Measurements from ENCODE around the gene GTF2H1. TPM values are rescaled to one million over a fixed set of nuclear protein-coding genes. Genes with fewer than 3 reads are reported as not detected.

GTF2H1 gene
- total RNA-seq, 1 experiment from 2014 or later, result 39.4 TPM

GRCh38 chr11:18330921-18331320, 8.6 kb downstream of the GTF2H1 start:
- Histone ChIP-seq H2BK12ac (ENCODE audit: insufficient read length, low read depth, low read length) (no peak overlapping the region), H3K79me2 (ENCODE audit: insufficient read depth, low read length) (0 out of 2 replicates have a peak, but pooled peaks cover under 1% of the 10 kb centered on the region), H2AK5ac (ENCODE audit: insufficient read length, low read length) (no peak overlapping the region), H4K20me1 (ENCODE audit: control insufficient read depth, insufficient read depth, insufficient read length) (no peaks in the 10 kb centered on the region), H3K23me2 (ENCODE audit: insufficient read length, low read depth, low read length, poor library complexity, severe bottlenecking) (no peaks in the 10 kb centered on the region), H3K27me3 (ENCODE audit: insufficient read depth, low read length) (no peaks in the 10 kb centered on the region), H4K5ac (ENCODE audit: insufficient read length, low read depth, low read length) (no peak overlapping the region), H3K14ac (ENCODE audit: insufficient read depth, low read length) (no peak overlapping the region), H3K27ac (ENCODE audit: insufficient read length, low read depth, low read length) (no peak overlapping the region), H3K56ac (ENCODE audit: insufficient read length, low read depth, low read length) (no peak overlapping the region), H3T11ph (ENCODE audit: low read length) (no peak overlapping the region), H3K79me1 (ENCODE audit: insufficient read depth, low read depth, low read length, poor library complexity, severe bottlenecking) (peaks cover 16% of the 10 kb centered on the region), H3K4ac (ENCODE audit: low read depth, low read length) (no peak overlapping the region), H3K23ac (ENCODE audit: insufficient read length, low read depth, low read length) (no peak overlapping the region), H2BK5ac (ENCODE audit: insufficient read length, low read length) (no peak overlapping the region), H3K9me3 (ENCODE audit: control insufficient read depth, low read depth, low read length) (no peaks in the 10 kb centered on the region), H3K4me2 (ENCODE audit: insufficient read depth, insufficient read length, low read length) (no peak overlapping the region), H2AFZ (ENCODE audit: low read length) (no peak overlapping the region), H3K9ac (ENCODE audit: extremely low read depth, insufficient read length, low read length) (no peak overlapping the region), H3K4me1 (ENCODE audit: insufficient read depth, low read length) (peaks cover 4% of the 10 kb centered on the region), H3K18ac (ENCODE audit: insufficient read length, low read depth, low read length) (no peak overlapping the region), H2BK15ac (ENCODE audit: low read depth, low read length) (no peak overlapping the region), H2BK20ac (ENCODE audit: low read depth, low read length, poor library complexity, severe bottlenecking) (no peak overlapping the region), H4K8ac (replicated peaks; ENCODE audit: insufficient read length, low read depth, low read length) (no peak overlapping the region), H4K91ac (ENCODE audit: insufficient read length, low read depth, low read length) (no peak overlapping the region), H2BK120ac (ENCODE audit: low read depth, low read length, poor library complexity, severe bottlenecking) (no peak overlapping the region)
- Mint-ChIP-seq H3K4me3 (no peak overlapping the region), H3K36me3 (ENCODE audit: insufficient read depth in 1 of 3, low read depth in 3 of 3) (peaks cover 19 to 63% (median 58%) of the 10 kb centered on the region in 3 experiments; a peak in 6 of 7 replicates), H3K27me3 (ENCODE audit: low read depth) (no peaks in the 10 kb centered on the region), H3K9me3 (no peaks in the 10 kb centered on the region), H3K27ac (no peak overlapping the region), H3K4me1 (peaks cover 9 to 11% of the 10 kb centered on the region in 2 experiments)
- TF ChIP-seq, protein P1, sequence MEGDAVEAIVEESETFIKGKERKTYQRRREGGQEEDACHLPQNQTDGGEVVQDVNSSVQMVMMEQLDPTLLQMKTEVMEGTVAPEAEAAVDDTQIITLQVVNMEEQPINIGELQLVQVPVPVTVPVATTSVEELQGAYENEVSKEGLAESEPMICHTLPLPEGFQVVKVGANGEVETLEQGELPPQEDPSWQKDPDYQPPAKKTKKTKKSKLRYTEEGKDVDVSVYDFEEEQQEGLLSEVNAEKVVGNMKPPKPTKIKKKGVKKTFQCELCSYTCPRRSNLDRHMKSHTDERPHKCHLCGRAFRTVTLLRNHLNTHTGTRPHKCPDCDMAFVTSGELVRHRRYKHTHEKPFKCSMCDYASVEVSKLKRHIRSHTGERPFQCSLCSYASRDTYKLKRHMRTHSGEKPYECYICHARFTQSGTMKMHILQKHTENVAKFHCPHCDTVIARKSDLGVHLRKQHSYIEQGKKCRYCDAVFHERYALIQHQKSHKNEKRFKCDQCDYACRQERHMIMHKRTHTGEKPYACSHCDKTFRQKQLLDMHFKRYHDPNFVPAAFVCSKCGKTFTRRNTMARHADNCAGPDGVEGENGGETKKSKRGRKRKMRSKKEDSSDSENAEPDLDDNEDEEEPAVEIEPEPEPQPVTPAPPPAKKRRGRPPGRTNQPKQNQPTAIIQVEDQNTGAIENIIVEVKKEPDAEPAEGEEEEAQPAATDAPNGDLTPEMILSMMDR (conservative IDR thresholded peaks at IDR 0.05), result no peak
- no CpG with 5 or more reads among the region's 6 CpGs for WGBS (ENCODE audit: extremely low coverage, insufficient read length, low lambda C conversion rate)
- no peak for DNase-seq

All from H9 (cell line).